GM12892 (cell line): ENCODE data around the gene FOXRED2.

Experiments used
- POLR2A ChIP-seq: IDR thresholded peaks from 2 replicates; pipeline ENCODE4 v1.6.1; 2011; ENCODE audit warnings: low read depth, low read length, control low read depth
- POLR2AphosphoS5 ChIP-seq: IDR thresholded peaks from 2 replicates; pipeline ENCODE4 v1.6.1; 2011; ENCODE audit warnings: low read depth, low read length, control low read depth
- TAF1 ChIP-seq: IDR thresholded peaks from 2 replicates; pipeline ENCODE4 v1.6.1; 2011; ENCODE audit warnings: low read depth, mild to moderate bottlenecking, control low read depth, low read length, borderline replicate concordance

- TF ChIP-seq POLR2AphosphoS5 (no peak), POLR2A (no peak), TAF1 (no peak)
Measured at GRCh38 chr22:36550701-36551495, 44.1 kb upstream of the FOXRED2 start.
